ENCODE results near the gene SESN3. TPM values are rescaled to one million over a fixed set of nuclear protein-coding genes. Genes with fewer than 3 reads are reported as not detected.

The SESN3 gene
- total RNA-seq, 1 experiment from 2014 or later: 1.4 TPM

GRCh38 chr11:95242091-95242844 is 11.3 kb upstream of the SESN3 start:
- H3K36me3 ChIP-seq (ENCODE audit: control insufficient read depth, insufficient read depth, low read length): no peaks in the 10 kb centered on the region
- H3K27me3 ChIP-seq (ENCODE audit: control insufficient read depth, insufficient read depth, low read length): peaks cover 16% of the 10 kb centered on the region
- POLR2A ChIA-PET: no interaction called here
- DNase-seq (ENCODE audit: low read depth, low spot score) (no peak), ATAC-seq (no peak)
- TF ChIP-seq SIN3A (IDR thresholded peaks at IDR 0.05; ENCODE audit: borderline replicate concordance, insufficient read depth, low read depth, low read length): no peak
- TF ChIP-seq TCF7L2 (IDR thresholded peaks at IDR 0.05; ENCODE audit: low read depth, low read length): no peak
- TF ChIP-seq POLR2AphosphoS5 (IDR thresholded peaks at IDR 0.05; ENCODE audit: low read depth, low read length): no peak
- no peak for TF ChIP-seq REST (IDR thresholded peaks at IDR 0.05; ENCODE audit: insufficient read depth in 1 of 2, low read depth in 2 of 2, low read length in 1 of 2)
- no peak for TF ChIP-seq CTCF (IDR thresholded peaks at IDR 0.05)
- CTCF ChIA-PET: no interaction called here
- BruUV-seq (replicated peaks): no TSS peak
- in situ Hi-C loops (cut with HindIII; ENCODE audit: low pct_unique_long_range_greater_than_20kb, low sequenced_read_pairs): no loop called here
- H3K9me3 ChIP-seq (ENCODE audit: control insufficient read depth, insufficient read depth, low read depth, low read length): no peaks in the 10 kb centered on the region
- intact Hi-C loops (cut with micrococcal nuclease; ENCODE audit: unreplicated experiment): no loop called here
- no peaks in the 10 kb centered on the region for H3K4me1 ChIP-seq (ENCODE audit: control insufficient read depth, insufficient read depth, low read length)
- H3K4me3 ChIP-seq (ENCODE audit: low read depth in 2 of 2, low read length in 2 of 2): no peak overlapping the region
- H3K27ac ChIP-seq (ENCODE audit: low read length): no peak overlapping the region

- in situ Hi-C loops (cut with HindIII; ENCODE audit: low pct_unique_long_range_greater_than_20kb, low sequenced_read_pairs) (no loop called here), intact Hi-C loops (cut with micrococcal nuclease; ENCODE audit: unreplicated experiment) (no loop called here)
- Histone ChIP-seq H3K9me3 (ENCODE audit: control insufficient read depth, insufficient read depth, low read depth, low read length) (no peaks in the 10 kb centered on the region), H3K4me1 (ENCODE audit: control insufficient read depth, insufficient read depth, low read length) (no peaks in the 10 kb centered on the region), H3K36me3 (ENCODE audit: control insufficient read depth, insufficient read depth, low read length) (no peaks in the 10 kb centered on the region), H3K27ac (ENCODE audit: low read length) (no peak overlapping the region), H3K27me3 (ENCODE audit: control insufficient read depth, insufficient read depth, low read length) (peaks cover 16% of the 10 kb centered on the region), H3K4me3 (ENCODE audit: low read depth in 2 of 2, low read length in 2 of 2) (no peak overlapping the region)
- TF ChIP-seq CTCF (IDR thresholded peaks at IDR 0.05) (no peak), TCF7L2 (IDR thresholded peaks at IDR 0.05; ENCODE audit: low read depth, low read length) (no peak), SIN3A (IDR thresholded peaks at IDR 0.05; ENCODE audit: borderline replicate concordance, insufficient read depth, low read depth, low read length) (no peak), REST (IDR thresholded peaks at IDR 0.05; ENCODE audit: insufficient read depth in 1 of 2, low read depth in 2 of 2, low read length in 1 of 2) (no peak), POLR2AphosphoS5 (IDR thresholded peaks at IDR 0.05; ENCODE audit: low read depth, low read length) (no peak)
- no TSS peak for BruUV-seq (replicated peaks)
- ATAC-seq: no peak
- POLR2A ChIA-PET: no interaction called here
- CTCF ChIA-PET: no interaction called here
- DNase-seq (ENCODE audit: low read depth, low spot score): no peak
These were observed 10.7 kb upstream of the SESN3 start for GRCh38 chr11:95241681-95242081.
